ENCODE data around the gene CDSN.

The CDSN gene

GRCh38 chr6:31144296-31144969 lies 24.2 kb upstream of the CDSN start:
- DNase-seq, result no peak

- no peak for DNase-seq
Measured at GRCh38 chr6:31143148-31143547, 22.9 kb upstream of the CDSN start.

GRCh38 chr6:31142361-31142761 lies 22.1 kb upstream of the CDSN start:
- no peak for DNase-seq

- DNase-seq, result no peak
Measured at GRCh38 chr6:31140643-31141042, 20.4 kb upstream of the CDSN start.

- DNase-seq, result peak in 1 of 2 experiments; percentile 14
Measured at GRCh38 chr6:31139599-31139998, 19.4 kb upstream of the CDSN start.

GRCh38 chr6:31138982-31139381 lies 18.7 kb upstream of the CDSN start, which contains the start of gene PSORS1C2:
PSORS1C2 (minus strand) TSS chr6:31139066; CDS start chr6:31139026, 40 bp downstream.
- no peak for DNase-seq

- no peak for DNase-seq
Measured at GRCh38 chr6:31135710-31136109, 15.5 kb upstream of the CDSN start.

- DNase-seq, result no peak
Measured at GRCh38 chr6:31132806-31133205, 12.6 kb upstream of the CDSN start.

GRCh38 chr6:31131595-31131994 lies 11.3 kb upstream of the CDSN start:
- DNase-seq, result no peak

GRCh38 chr6:31130751-31131150 lies 10.5 kb upstream of the CDSN start:
- DNase-seq, result no peak

- no peak for DNase-seq
Measured at GRCh38 chr6:31129130-31129529, 8.9 kb upstream of the CDSN start.

GRCh38 chr6:31128093-31128676 lies 7.9 kb upstream of the CDSN start:
- peak in 1 of 2 experiments; percentile 43 for DNase-seq

GRCh38 chr6:31126396-31127175 lies 6.3 kb upstream of the CDSN start:
- no peak for DNase-seq

- no peak for DNase-seq
Measured at GRCh38 chr6:31125586-31126363, 5.5 kb upstream of the CDSN start.

GRCh38 chr6:31125162-31125561 lies 4.9 kb upstream of the CDSN start:
- DNase-seq, result no peak

- DNase-seq, result peak; percentile 61 to 85
Measured at GRCh38 chr6:31122791-31123706, 2.8 kb upstream of the CDSN start.

- DNase-seq, result no peak
Measured at GRCh38 chr6:31121131-31121790, 1.0 kb upstream of the CDSN start.

- no peak for DNase-seq
Measured at GRCh38 chr6:31118178-31118577, 2.1 kb downstream of the CDSN start.

GRCh38 chr6:31116661-31117385 lies 3.4 kb downstream of the CDSN start:
- DNase-seq, result no peak

GRCh38 chr6:31115941-31116560 lies 4.2 kb downstream of the CDSN start:
- no peak for DNase-seq

Measured in SW 1271 (cell line).